GM23338 (cell line): ENCODE measurements around the gene SZT2.

Experiments
- CREB1 ChIP-seq: fragments of 250-450 bp; sonication (Bioruptor Pico); IDR thresholded peaks from 2 replicates; pipeline ENCODE4 v1.5.0; 2020; ENCODE audit warnings: low read depth, mild to moderate bottlenecking, moderate library complexity
- EZH2 ChIP-seq: fragments of 200-600 bp; sonication (generic); IDR thresholded peaks from one replicate; pipeline ENCODE4 v1.8.0; 2017; ENCODE audit warnings: antibody characterized with exemption, mild to moderate bottlenecking, low read depth; ENCODE audit not compliant: unreplicated experiment
- EZH2phosphoT487 ChIP-seq: fragments of 200-600 bp; sonication (generic); IDR thresholded peaks from one replicate; pipeline ENCODE4 v1.8.1; 2018; ENCODE audit warnings: antibody characterized with exemption; ENCODE audit not compliant: unreplicated experiment
- POLR2AphosphoS5 ChIP-seq: IDR thresholded peaks from 2 replicates; pipeline ENCODE4 v1.6.1; 2016; ENCODE audit warnings: antibody characterized with exemption, low read depth
- ZNF331 ChIP-seq: fragments of 250-450 bp; sonication (Bioruptor Pico); IDR thresholded peaks from 2 replicates; pipeline ENCODE4 v1.5.0; 2020; ENCODE audit warnings: low read depth, mild to moderate bottlenecking, moderate library complexity
- TF ChIP-seq, protein P1 (sequence below), 2 experiments: fragments of 200-600 bp in 1 of 2; sonication (generic) in 1 of 2; conservative IDR thresholded peaks; 2 replicates each; pipeline versions ENCODE4 v1.5.1 to v1.6.1; 2016 to 2017; ENCODE audit warnings: antibody characterized with exemption in 2 of 2, low read depth in 2 of 2, mild to moderate bottlenecking in 2 of 2, moderate library complexity in 1 of 2
- TF ChIP-seq, protein P2 (sequence below): IDR thresholded peaks from one replicate; pipeline ENCODE4 v1.6.1; 2018; ENCODE audit warnings: antibody characterized with exemption; ENCODE audit not compliant: unreplicated experiment

DNA sequence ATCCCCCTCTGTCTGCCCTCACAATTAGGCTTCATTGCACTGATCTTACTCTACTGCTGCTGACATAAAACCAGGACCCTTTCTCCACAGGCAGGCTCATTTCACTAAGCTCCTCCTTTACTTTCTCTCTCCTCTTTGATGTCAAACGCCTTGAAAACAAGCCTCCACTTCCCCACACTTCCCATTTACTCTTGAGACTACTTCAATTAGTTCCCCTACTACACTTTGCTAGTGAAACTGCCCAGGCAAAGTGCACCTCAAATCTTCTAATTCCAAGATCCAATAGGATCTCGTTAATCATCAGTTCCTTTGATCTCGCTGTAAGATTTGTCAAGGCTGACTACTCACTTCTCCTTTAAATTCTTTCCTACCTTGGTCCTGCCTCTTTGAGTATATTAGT is 36.8 kb upstream of the SZT2 start:
- TF ChIP-seq, protein P1, sequence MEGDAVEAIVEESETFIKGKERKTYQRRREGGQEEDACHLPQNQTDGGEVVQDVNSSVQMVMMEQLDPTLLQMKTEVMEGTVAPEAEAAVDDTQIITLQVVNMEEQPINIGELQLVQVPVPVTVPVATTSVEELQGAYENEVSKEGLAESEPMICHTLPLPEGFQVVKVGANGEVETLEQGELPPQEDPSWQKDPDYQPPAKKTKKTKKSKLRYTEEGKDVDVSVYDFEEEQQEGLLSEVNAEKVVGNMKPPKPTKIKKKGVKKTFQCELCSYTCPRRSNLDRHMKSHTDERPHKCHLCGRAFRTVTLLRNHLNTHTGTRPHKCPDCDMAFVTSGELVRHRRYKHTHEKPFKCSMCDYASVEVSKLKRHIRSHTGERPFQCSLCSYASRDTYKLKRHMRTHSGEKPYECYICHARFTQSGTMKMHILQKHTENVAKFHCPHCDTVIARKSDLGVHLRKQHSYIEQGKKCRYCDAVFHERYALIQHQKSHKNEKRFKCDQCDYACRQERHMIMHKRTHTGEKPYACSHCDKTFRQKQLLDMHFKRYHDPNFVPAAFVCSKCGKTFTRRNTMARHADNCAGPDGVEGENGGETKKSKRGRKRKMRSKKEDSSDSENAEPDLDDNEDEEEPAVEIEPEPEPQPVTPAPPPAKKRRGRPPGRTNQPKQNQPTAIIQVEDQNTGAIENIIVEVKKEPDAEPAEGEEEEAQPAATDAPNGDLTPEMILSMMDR (conservative IDR thresholded peaks at IDR 0.05; ENCODE audit: low read depth in 2 of 2), result no peak
- TF ChIP-seq, protein P2, sequence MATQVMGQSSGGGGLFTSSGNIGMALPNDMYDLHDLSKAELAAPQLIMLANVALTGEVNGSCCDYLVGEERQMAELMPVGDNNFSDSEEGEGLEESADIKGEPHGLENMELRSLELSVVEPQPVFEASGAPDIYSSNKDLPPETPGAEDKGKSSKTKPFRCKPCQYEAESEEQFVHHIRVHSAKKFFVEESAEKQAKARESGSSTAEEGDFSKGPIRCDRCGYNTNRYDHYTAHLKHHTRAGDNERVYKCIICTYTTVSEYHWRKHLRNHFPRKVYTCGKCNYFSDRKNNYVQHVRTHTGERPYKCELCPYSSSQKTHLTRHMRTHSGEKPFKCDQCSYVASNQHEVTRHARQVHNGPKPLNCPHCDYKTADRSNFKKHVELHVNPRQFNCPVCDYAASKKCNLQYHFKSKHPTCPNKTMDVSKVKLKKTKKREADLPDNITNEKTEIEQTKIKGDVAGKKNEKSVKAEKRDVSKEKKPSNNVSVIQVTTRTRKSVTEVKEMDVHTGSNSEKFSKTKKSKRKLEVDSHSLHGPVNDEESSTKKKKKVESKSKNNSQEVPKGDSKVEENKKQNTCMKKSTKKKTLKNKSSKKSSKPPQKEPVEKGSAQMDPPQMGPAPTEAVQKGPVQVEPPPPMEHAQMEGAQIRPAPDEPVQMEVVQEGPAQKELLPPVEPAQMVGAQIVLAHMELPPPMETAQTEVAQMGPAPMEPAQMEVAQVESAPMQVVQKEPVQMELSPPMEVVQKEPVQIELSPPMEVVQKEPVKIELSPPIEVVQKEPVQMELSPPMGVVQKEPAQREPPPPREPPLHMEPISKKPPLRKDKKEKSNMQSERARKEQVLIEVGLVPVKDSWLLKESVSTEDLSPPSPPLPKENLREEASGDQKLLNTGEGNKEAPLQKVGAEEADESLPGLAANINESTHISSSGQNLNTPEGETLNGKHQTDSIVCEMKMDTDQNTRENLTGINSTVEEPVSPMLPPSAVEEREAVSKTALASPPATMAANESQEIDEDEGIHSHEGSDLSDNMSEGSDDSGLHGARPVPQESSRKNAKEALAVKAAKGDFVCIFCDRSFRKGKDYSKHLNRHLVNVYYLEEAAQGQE, result no peak
- TF ChIP-seq CREB1 (CRISPR knock-in tag) (no peak), POLR2AphosphoS5 (no peak), EZH2 (no peak), EZH2phosphoT487 (no peak), ZNF331 (no peak)
